Embryonic facial prominence (tissue), 1 donor: ENCODE measurements around the gene SH3PXD2A.

ENCODE experiments used
- DNase-seq: peaks from one replicate; pipeline ENCODE4 v3.0.0-alpha.2; 2016; ENCODE audit errors: extremely low spot score

Gene SH3PXD2A

GRCh38 chr10:103562383-103562782 is 293.0 kb downstream of the SH3PXD2A start:
- no peak for DNase-seq

DNA sequence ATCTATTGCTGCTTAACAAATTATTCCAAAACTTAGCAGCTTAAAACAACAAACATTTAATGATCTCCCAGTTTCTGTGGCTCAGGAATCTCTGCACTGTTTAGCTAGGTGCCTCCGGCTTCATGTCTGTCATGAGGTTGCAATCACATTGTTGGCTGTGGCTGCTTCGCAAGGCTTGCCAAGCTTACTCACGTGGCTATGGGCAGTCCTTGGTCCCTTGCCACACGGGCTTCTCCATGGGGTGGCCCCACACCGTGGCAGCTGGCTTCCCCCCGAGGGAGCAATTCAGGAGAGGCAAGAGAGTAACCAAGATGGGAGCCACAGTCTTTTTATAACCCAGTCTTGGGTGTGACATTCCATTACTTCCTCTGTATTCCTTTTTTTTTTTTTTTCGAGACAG is 294.5 kb downstream of the SH3PXD2A start:
- DNase-seq = no peak

GRCh38 chr10:103559776-103560175 is 295.6 kb downstream of the SH3PXD2A start:
- no peak for DNase-seq

DNA sequence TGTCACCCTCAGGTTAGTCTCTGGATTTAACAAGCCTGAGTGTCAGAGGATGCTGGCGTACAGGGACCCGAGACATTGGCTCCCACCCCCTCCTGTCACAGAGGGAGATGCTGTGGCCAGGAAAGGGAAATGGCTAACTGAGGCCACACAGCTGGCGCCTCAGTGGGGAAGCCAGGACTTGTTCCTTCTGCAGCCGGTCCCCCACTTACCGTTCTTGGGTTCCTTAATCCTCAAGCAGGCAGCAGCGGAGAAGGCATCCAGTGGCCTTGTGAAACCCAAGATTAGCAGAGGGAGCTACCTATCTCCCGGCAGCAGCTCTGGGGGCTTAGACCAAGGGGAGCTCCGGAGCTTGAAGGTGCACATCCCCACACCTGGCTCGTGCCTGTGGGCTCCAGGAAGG is 296.5 kb downstream of the SH3PXD2A start:
- DNase-seq = no peak

GRCh38 chr10:103557455-103557854 is 297.9 kb downstream of the SH3PXD2A start:
- DNase-seq = no peak

DNA sequence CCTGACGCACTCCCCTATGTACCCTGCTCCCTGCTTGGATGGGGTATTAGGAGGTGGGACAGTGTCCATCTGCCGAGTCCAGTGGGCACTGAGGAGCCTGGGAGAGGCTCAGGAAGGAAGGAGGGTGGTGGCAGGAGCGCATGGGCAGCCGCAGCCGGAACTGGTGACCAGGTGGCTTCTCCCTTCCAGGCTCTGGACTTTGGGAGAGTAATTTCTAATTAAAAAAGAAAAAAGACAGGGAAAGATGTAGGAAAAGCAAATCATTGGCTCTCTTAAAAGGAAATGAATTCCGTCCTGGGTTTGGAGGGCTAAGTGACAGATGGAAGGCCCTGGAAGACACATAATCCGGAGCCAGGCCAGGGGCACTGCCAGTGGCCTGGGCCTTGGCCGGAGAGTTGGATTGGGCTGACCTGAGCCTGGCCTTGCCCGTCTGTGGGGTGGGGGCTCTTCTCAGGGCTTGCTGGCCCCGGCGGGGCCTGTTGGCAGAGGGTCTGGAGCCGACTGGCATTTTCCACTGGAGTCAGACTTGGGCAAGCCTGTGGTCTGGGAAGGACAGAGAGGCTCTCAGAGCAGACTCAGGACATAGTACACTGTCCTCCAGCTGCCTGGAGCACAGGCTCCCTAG is 298.9 kb downstream of the SH3PXD2A start:
- DNase-seq = no peak

DNA sequence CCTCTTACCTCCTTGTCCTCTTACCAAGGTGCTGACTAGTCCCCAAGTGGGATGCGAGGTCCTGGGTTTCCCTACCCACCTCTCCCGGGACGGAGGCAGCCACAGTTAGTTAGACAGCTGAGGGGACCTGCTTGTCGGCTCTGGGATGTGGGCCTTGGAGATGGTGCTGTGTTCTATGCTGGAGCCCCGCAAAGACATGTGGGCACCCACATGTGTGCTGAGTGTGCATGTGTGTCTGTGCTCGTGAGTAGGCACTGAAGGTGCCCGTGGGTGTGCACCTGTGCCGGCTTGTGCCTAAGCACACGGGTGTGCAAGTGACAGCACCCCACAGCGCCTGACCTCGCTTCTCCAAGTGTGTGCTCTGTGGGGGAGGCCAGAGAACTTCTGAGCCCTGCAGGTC is 299.7 kb downstream of the SH3PXD2A start:
- DNase-seq = no peak

DNA sequence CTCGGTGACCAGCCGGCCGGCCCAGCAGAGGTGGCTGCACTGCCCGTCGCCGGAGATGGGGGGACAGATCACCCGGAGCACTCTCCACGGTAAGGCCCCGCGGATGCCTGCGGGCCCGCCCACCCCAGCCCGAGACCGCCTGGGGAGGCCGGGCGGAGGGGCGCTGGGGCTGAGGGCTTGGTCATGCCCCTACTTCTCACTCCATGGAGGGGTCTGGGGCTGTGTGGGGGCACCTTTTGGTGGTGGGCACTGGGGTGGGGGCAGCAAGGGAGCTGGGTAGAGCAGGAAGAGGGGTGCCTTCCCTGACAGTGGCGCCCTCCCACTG is 300.1 kb downstream of the SH3PXD2A start:
- no peak for DNase-seq

DNA sequence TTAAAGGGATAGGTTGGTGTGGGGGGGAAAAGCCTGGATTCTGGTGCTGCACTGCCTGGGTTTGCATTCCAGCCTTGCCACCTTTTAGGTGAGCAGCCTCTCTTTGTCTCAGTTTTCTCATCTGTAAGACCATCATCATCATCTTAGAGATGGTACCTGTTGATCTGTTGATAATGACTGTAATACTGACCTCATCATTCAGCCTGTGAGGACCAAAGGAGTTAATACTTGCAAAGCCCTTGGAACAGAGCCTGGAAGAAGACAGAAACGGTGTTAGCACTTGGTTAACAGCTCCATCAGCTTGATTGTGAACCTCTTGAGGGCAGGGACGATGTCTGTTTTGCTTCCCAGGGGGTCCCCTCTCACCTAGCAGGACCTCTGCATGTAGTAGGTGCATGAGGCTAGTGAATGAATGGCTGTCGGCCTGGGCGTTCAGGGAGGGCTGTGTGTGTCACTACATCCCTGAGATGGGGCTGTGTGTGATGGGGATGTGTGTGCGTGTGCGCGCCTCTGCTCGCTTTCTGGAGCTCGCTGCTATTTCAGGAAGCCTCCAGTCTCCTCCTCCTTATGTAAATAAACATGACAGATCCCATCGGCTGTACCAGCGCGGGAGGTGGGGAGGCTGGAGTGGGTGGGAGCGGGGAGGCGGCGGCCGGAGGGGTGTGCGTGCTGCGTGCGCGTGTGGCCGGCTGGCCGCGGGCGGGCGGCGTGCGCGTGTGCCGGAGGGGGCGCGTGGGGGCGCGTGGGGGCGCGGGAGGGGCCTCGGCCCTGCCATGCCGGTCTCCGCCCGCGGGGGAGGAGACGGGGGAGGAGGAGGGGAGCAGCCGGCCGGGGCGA is 300.7 kb downstream of the SH3PXD2A start:
- DNase-seq = peak; percentile 43

DNA sequence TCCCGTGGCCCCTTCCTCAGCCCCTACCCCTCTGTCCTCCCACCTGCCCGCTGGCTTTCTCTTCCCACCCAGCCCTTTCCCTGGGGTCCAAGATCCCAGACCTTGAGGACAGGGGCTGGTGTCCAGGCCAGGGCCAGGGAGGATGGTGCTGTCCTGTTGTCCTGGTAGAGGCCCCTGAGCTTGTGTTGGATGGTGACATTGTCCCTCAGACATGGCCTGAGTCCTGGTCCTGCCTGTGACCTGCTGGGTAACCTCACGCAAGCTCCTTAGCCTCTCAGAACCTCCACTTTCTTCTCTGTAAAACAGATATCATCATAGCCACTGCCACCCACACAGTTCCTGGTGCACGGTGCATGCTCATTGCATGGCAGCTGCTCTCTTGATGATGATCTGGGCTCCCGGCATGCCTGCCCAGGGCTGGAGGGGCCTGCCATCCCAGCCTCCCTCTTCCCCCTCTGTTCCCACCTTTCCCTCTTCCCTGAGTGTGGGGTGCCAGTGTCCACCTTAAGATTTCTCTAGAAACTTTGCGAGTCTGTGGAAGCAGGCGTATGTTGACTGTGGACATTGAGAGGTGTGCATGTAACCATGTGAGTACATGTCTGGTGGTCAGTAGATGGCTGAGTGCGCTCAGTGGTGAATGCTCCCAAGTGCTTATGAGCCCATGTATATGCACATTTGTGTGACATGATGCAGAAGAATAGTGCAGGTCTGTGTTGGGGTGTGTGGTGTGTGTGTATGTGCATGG is 301.5 kb downstream of the SH3PXD2A start:
- DNase-seq = no peak

DNA sequence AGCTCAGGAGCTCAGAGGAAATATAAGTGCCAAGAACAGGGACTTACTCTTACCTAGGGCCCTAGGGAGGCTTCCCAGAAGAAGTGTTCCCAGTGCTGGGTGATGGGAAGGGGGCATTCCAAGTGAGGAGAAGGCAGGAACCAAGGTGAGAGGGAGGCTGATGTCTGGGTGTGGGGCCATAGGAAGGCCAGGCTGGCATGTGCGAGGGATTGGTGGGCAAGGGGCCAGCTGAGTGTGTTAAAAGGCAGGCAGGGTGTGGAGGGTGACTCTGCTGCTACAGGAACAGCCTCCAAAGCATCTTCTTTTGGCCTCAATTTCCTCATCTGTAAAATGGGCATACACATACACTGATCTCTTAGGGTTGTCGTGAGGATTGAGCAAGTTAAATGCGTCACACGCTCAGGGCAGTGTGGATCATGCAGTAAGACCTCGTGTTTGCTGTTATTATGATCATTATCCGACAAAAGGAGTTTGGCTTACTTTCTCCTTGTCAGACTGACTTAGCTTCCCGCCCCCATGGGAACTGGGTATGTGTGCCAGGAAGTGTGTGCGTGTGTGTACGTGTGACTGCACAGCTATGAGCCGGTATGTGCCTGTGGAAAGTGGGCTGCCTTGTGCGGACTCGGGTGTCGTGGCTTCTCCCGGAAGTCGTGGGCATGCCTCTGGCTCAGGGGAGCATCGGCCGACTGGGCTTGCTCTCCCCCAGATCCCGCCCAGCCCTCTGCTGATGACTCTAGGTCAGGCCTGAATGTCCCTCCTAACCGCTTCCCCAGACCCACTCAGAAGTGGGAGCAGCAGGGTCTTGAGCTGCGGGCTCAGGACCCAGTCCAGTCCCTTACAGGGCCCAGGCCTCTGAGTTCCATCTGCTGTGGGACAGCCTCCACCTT is 302.3 kb downstream of the SH3PXD2A start:
- no peak for DNase-seq

DNA sequence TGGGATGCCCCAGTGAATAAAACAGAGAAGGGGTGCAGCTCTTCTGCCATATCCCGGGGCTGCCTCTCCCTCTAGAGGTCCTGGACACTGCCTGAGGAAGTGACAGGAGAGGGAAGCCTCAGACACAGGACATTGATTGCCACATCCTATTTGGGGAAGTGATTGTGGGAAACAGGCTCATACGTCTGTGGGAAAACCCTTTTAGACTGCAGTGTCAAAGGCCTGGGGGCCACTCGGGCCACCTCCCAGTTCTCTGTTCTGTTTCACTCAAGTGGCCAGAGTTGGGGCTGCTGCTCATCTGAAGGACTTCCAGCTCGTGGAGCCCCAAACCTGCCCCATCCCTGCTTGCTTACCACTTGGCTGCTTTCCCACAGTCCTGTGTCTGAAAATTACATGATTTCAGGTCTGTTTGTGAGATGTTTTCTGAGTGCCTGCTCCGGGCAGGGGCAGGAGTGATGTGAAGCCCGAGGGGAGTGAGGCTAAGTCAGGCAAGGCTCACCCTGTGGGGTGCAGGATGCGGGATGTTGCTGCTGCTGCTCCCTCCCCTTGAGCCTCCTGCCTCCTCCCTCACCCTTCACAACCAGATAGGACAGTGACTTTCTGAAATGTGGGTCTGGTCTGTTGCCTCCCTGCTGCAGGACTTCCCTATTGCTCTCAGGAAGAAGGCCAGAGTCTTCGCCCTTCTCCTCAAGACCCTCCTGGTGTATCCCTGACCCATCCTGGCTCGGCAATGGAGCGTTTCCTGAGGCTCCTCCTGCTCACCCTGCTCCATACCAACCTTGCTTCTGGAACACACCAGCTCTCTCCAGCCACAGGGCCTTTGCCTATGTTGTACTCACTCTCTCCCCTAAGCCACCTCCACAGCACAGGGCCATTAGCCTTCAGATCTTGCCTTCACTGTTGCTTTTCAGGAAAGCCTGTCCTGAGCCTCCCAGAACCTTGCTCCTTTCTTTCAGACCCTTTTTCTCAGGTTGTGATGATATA is 303.5 kb downstream of the SH3PXD2A start:
- no peak for DNase-seq

GRCh38 chr10:103550229-103550628 is 305.1 kb downstream of the SH3PXD2A start:
- DNase-seq = no peak

- DNase-seq = no peak
Observed at GRCh38 chr10:103549349-103549685, 306.1 kb downstream of the SH3PXD2A start.

DNA sequence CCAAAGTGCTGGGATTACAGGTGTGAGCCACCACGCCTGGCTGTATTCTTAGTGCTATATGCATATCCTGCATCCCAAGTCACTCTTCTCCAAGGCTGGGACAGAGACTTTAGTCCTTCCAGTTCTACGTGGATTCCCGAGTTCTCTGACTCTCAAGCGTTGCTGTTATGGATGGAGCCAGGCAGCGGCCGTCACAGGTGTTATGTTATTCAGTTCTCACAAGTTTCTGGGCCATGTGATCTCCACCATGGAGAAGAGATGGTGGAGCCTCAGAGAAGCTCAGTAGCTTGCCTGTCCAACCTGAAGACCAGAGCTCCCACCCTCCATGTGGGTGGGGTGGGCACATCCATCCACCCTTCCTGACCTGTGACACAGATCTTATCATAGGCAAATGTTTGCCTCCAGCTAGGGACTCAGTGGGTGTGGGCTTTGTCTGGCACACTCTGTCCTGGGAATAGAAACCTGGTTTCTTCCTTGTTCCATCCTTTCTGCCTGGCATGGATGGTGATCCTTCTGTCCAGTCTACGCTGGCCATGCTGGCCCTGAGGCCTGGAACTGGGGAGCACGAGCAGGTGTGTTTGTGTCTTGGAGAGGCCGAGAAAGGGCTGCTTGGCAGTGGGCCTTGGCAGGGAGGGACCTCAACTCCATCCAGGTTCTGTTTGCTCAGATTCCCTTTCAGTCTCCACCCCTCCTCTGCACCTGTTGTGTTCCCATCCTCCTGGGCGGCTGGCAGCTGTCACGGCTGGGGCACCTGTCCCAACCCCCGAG is 306.6 kb downstream of the SH3PXD2A start:
- DNase-seq = no peak

- DNase-seq = no peak
Observed at GRCh38 chr10:103548006-103548405, 307.4 kb downstream of the SH3PXD2A start.

GRCh38 chr10:103547391-103547946 is 307.9 kb downstream of the SH3PXD2A start:
- DNase-seq = no peak

DNA sequence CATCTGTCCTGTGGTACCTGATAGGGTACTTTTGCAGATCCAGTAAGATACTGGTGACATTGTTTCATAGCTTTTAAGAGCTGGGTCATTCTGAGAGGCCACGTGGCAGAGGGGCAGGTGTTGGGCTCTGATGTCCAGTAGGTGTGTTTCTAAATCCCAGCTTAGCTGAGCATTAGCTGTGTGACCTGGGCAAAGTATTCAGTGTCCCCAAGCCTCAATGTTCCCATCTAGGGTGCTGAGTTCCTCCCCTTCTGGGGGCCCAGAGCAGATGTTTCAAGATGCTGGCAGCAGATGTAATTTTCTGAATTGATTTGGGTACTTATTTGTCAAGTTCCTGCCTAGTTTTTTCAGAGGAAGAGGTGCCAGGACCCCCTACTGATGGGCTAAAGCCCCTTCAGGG is 309.0 kb downstream of the SH3PXD2A start:
- no peak for DNase-seq

GRCh38 chr10:103545771-103546281 is 309.6 kb downstream of the SH3PXD2A start:
- no peak for DNase-seq
